Measurements from ENCODE around the gene CSNK2B.

DNA sequence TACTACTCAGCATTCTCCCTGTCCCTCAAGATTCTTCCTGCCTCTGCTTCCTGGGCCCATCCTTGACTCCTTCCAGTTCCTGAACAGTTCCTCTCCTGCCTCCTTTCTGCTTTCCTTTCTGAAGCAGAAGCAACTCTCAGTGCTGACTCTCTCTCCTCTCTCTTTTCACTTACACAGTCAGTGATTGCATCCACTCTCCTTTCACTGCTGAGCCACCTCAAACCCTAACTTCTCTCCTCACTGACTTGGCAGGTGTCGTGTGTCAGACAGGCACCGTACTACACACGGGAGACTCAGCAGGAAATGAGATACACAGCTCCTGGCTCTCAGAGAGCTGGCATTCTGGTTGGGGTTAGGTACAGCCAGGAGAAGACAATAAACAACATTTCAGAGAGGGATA, 31.7 kb downstream of the CSNK2B start:
- TF ChIP-seq EZH2phosphoT487 (IDR thresholded peaks at IDR 0.05; ENCODE audit: borderline replicate concordance, low read length), result no peak
- TF ChIP-seq, protein P1, sequence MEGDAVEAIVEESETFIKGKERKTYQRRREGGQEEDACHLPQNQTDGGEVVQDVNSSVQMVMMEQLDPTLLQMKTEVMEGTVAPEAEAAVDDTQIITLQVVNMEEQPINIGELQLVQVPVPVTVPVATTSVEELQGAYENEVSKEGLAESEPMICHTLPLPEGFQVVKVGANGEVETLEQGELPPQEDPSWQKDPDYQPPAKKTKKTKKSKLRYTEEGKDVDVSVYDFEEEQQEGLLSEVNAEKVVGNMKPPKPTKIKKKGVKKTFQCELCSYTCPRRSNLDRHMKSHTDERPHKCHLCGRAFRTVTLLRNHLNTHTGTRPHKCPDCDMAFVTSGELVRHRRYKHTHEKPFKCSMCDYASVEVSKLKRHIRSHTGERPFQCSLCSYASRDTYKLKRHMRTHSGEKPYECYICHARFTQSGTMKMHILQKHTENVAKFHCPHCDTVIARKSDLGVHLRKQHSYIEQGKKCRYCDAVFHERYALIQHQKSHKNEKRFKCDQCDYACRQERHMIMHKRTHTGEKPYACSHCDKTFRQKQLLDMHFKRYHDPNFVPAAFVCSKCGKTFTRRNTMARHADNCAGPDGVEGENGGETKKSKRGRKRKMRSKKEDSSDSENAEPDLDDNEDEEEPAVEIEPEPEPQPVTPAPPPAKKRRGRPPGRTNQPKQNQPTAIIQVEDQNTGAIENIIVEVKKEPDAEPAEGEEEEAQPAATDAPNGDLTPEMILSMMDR (conservative IDR thresholded peaks at IDR 0.05; ENCODE audit: low read depth, low read length), result no peak
- TF ChIP-seq EZH2 (IDR thresholded peaks at IDR 0.05; ENCODE audit: low read length, unreplicated experiment), result no peak
